HCT116 (cell line): ENCODE data around the gene ENKD1. TPM values are rescaled to one million over a fixed set of nuclear protein-coding genes. Genes with fewer than 3 reads are reported as not detected.

ENCODE experiments used
- ATAC-seq: fragments of 200-7000 bp; cut with Tn5 transposase; 2 replicates; pipeline ENCODE4 v1.9.1; 2020; ENCODE audit warnings: mild to moderate bottlenecking, moderate library complexity
- BruUV-seq: library from RNA; stranded (reverse); fragments of 400-500 nt; replicated peaks from 2 replicates; lab custom pipeline; 2021; lab: Mats Ljungman, UMichigan
- CTCF ChIA-PET: fragments of 300-600 bp; sonication (Branson Sonifier 250); formaldehyde crosslinking; loops from one replicate; lab custom pipeline; 2021; ENCODE audit warnings: antibody characterized with exemption; lab: Charles Lee
- POLR2A ChIA-PET: fragments of 300-600, 350-600 bp; sonication (Branson Sonifier 250); formaldehyde crosslinking; loops from one replicate; lab custom pipeline; 2021; ENCODE audit warnings: antibody characterized with exemption; lab: Charles Lee
- RAD21 ChIA-PET, 2 experiments: fragments of 300-600 bp; sonication (Branson Sonifier 250); formaldehyde crosslinking; loops; one replicate each; lab custom pipeline; 2023; ENCODE audit warnings: low total read pairs in 2 of 2; ENCODE audit not compliant: uncharacterized antibody in 2 of 2, unreplicated experiment in 2 of 2, low non-redundant PET in 1 of 2; lab: Charles Lee
- DNase-seq: peaks from one replicate; pipeline ENCODE4 v3.0.0-alpha.2; 2010; ENCODE audit warnings: low read depth, low spot score
- H2AFZ ChIP-seq: fragments of 200-600 bp; shearing (Covaris generic), sonication (generic); 2 replicates; pipeline ENCODE4 v1.6.1; 2017; ENCODE audit warnings: low read depth, mixed run types, mixed read lengths, antibody characterized with exemption, low read length; ENCODE audit not compliant: poor library complexity, severe bottlenecking
- H3K27ac ChIP-seq: 2 replicates; pipeline ENCODE4 v1.5.1; 2012; ENCODE audit warnings: low read depth, low read length
- H3K27me3 ChIP-seq: fragments of 200-600 bp; sonication (generic); 2 replicates; pipeline ENCODE4 v1.6.1; 2016; ENCODE audit warnings: mixed run types, low read length, mixed read lengths; ENCODE audit not compliant: insufficient read depth
- H3K36me3 ChIP-seq, 2 experiments: fragments of 200-500 bp in 1 of 2; fragments of 200-600 bp in 1 of 2; sonication (Bioruptor generic) in 1 of 2; sonication (generic) in 1 of 2; 2 replicates each; pipeline versions ENCODE4 v1.5.1 to v1.6.1; 2014 to 2016; ENCODE audit warnings: low read length in 2 of 2, inconsistent platforms in 1 of 2, mixed read lengths in 1 of 2, mixed run types in 1 of 2; ENCODE audit not compliant: insufficient read depth in 2 of 2, control insufficient read depth in 1 of 2
- H3K4me1 ChIP-seq, 2 experiments: fragments of 200-600 bp in 1 of 2; sonication (generic) in 1 of 2; 2 replicates each; pipeline versions ENCODE4 v1.5.1 to v1.6.1; 2012 to 2017; ENCODE audit warnings: low read length in 2 of 2, inconsistent platforms in 1 of 2, mild to moderate bottlenecking in 1 of 2, mixed read lengths in 1 of 2, mixed run types in 1 of 2, moderate library complexity in 1 of 2; ENCODE audit not compliant: insufficient read depth in 2 of 2, control insufficient read depth in 1 of 2
- H3K4me2 ChIP-seq: fragments of 200-600 bp; sonication (generic); 2 replicates; pipeline ENCODE4 v1.6.1; 2017; ENCODE audit warnings: mixed run types, low read length, mixed read lengths
- H3K4me3 ChIP-seq, 2 experiments: fragments of 200-600 bp in 1 of 2; sonication (generic) in 1 of 2; replicated peaks in 1 of 2; 2 replicates each; pipeline ENCODE4 v1.5.1; 2011 to 2016; ENCODE audit warnings: low read length in 2 of 2, control low read depth in 1 of 2, low read depth in 1 of 2, mild to moderate bottlenecking in 1 of 2, mixed read lengths in 1 of 2, mixed run types in 1 of 2
- H3K79me2 ChIP-seq: fragments of 200-600 bp; sonication (generic); 2 replicates; pipeline ENCODE4 v1.6.1; 2017; ENCODE audit warnings: mild to moderate bottlenecking, mixed run types, low read length, moderate library complexity, mixed read lengths; ENCODE audit not compliant: insufficient read depth
- H3K9ac ChIP-seq: fragments of 200-600 bp; sonication (generic); 2 replicates; pipeline ENCODE4 v1.6.1; 2016; ENCODE audit warnings: low read length, mixed read lengths
- H3K9me2 ChIP-seq: fragments of 200-600 bp; sonication (generic), shearing (Covaris generic); 2 replicates; pipeline ENCODE4 v1.6.1; 2017; ENCODE audit warnings: mixed run types, mild to moderate bottlenecking, moderate library complexity; ENCODE audit not compliant: insufficient read depth
- H3K9me3 ChIP-seq, 2 experiments: fragments of 200-500 bp in 1 of 2; fragments of 200-600 bp in 1 of 2; sonication (Bioruptor generic) in 1 of 2; sonication (generic) in 1 of 2; 2 replicates each; pipeline ENCODE4 v1.6.1; 2014 to 2017; ENCODE audit warnings: low read length in 2 of 2, mixed read lengths in 2 of 2, inconsistent platforms in 1 of 2, low read depth in 1 of 2, mild to moderate bottlenecking in 1 of 2, mixed run types in 1 of 2, moderate library complexity in 1 of 2; ENCODE audit not compliant: control insufficient read depth in 1 of 2, insufficient read depth in 1 of 2
- H4K20me1 ChIP-seq: fragments of 200-600 bp; sonication (generic), shearing (Covaris generic); 2 replicates; pipeline ENCODE4 v1.6.1; 2017; ENCODE audit warnings: mixed run types, mild to moderate bottlenecking, moderate library complexity; ENCODE audit not compliant: insufficient read depth
- CEBPB ChIP-seq: IDR thresholded peaks from 2 replicates; pipeline ENCODE4 v1.6.1; 2012; ENCODE audit warnings: low read depth
- EZH2 ChIP-seq: fragments of 200-600 bp; sonication (generic); IDR thresholded peaks from 2 replicates; pipeline ENCODE4 v1.6.1; 2017; ENCODE audit warnings: antibody characterized with exemption, mixed run types
- EZH2phosphoT487 ChIP-seq: fragments of 200-600 bp; IDR thresholded peaks from 2 replicates; pipeline ENCODE4 v1.6.1; 2018; ENCODE audit warnings: antibody characterized with exemption, borderline replicate concordance
- JUND ChIP-seq: IDR thresholded peaks from 2 replicates; pipeline ENCODE4 v1.6.1; 2012
- RAD21 ChIP-seq: IDR thresholded peaks from 2 replicates; pipeline ENCODE4 v1.6.1; 2012; ENCODE audit warnings: low read depth, mild to moderate bottlenecking
- REST ChIP-seq: IDR thresholded peaks from 2 replicates; pipeline ENCODE4 v1.6.1; 2012; ENCODE audit warnings: low read depth
- SIN3A ChIP-seq: IDR thresholded peaks from 2 replicates; pipeline ENCODE4 v1.6.1; 2012; ENCODE audit warnings: low read depth
- TCF7L2 ChIP-seq: IDR thresholded peaks from 2 replicates; pipeline ENCODE4 v1.7.0; 2011; ENCODE audit warnings: borderline replicate concordance, inconsistent platforms; ENCODE audit not compliant: insufficient read depth, insufficient read length; ENCODE audit errors: extremely low read depth
- ZBTB33 ChIP-seq: IDR thresholded peaks from 2 replicates; pipeline ENCODE4 v1.6.1; 2011; ENCODE audit warnings: mild to moderate bottlenecking, low read length, moderate library complexity; ENCODE audit not compliant: insufficient replicate concordance; ENCODE audit errors: extremely low read depth
- ZFX ChIP-seq: fragments of 450-650 bp; IDR thresholded peaks from 2 replicates; pipeline ENCODE4 v1.6.1; 2017
- ZNF274 ChIP-seq: fragments of 200-500 bp; sonication (Bioruptor generic); IDR thresholded peaks from 2 replicates; pipeline ENCODE4 v1.6.1; 2014; ENCODE audit warnings: mild to moderate bottlenecking, low read depth, low read length, inconsistent platforms
- intact Hi-C: fragments of 100-400 bp; cut with micrococcal nuclease; formaldehyde crosslinking; loops from 2 replicates; pipeline ENCODE4 v1.10.0; 2022
- total RNA-seq: library from RNA; stranded (reverse); gene quantifications from one replicate; pipeline ENCODE4 v1.2.1, GENCODE V29; 2021; ENCODE audit not compliant: unreplicated experiment
- TF ChIP-seq, protein P1 (sequence below): IDR thresholded peaks from 2 replicates; pipeline ENCODE4 v1.6.1; 2012

ENKD1 gene
- total RNA-seq, 1 experiment from 2014 or later: 16.8 TPM

DNA sequence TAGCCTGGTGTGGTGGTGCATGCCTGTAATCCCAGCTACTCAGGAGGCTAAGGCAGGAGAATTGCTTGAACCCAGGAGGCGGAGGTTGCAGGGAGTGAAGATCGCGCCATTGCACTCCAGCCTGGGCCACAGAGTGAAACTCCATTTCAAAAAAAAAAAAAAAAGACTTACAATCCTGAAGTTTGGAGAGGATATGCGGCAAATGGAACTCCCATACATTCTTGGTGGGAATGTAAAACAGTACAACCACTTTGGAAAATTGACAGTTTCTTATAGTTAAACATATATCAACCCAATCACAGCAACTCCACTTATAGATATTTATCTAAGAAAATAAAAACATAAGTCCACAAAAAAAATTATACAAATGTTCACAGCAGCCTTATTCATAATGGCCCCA is 40.7 kb upstream of the ENKD1 start:
- no peak overlapping the region for H3K9ac ChIP-seq
- no peak overlapping the region for H2AFZ ChIP-seq
- H3K9me3 ChIP-seq: no peaks in the 10 kb centered on the region
- no peak for ATAC-seq
- intact Hi-C loops: no loop called here
- CTCF ChIA-PET: no interaction called here
- H3K79me2 ChIP-seq: peaks cover 61% of the 10 kb centered on the region
- POLR2A ChIA-PET: interaction anchor here (1.0 kb wide), 1 partner anchor 8 kb away, joined by 3 read pairs; no protein-coding TSS in a partner anchor
- BruUV-seq: no TSS peak
- H3K27ac ChIP-seq: no peak overlapping the region
- no peak overlapping the region for H3K4me3 ChIP-seq
- no peaks in the 10 kb centered on the region for H3K36me3 ChIP-seq
- no peaks in the 10 kb centered on the region for H3K9me2 ChIP-seq
- H3K4me1 ChIP-seq: no peaks in the 10 kb centered on the region
- no peak overlapping the region for H3K4me2 ChIP-seq
- DNase-seq: no peak
- H4K20me1 ChIP-seq: 0 out of 2 replicates have a peak, but pooled peaks cover 3% of the 10 kb centered on the region
- RAD21 ChIA-PET: no interaction called here
- H3K27me3 ChIP-seq: no peaks in the 10 kb centered on the region
- no peak for TF ChIP-seq CEBPB
- TF ChIP-seq EZH2: no peak
- no peak for TF ChIP-seq REST

DNA sequence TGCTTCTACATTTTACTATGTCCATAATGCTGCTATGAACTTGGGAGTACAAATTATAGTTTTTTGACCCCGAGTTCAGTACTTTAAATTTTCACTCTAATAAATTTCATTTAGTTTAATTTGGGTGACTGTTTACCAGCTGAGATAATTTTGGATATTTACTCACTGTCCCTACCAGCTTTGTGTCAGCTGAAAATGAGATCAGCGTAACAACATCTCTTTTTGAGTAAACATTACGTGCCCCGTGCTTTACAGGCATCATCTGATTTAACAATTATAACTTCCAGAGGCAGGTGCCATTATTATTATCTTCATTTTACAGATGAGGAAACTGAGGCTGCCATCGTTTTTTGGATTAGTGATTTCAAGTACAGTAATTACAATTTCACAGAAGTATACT is 37.6 kb upstream of the ENKD1 start:
- peaks cover 0 to 2% of the 10 kb centered on the region in 2 experiments; a peak in 1 of 4 replicates for H3K9me3 ChIP-seq
- 0 out of 2 replicates have a peak, but pooled peaks cover under 1% of the 10 kb centered on the region for H4K20me1 ChIP-seq
- BruUV-seq: no TSS peak
- no peaks in the 10 kb centered on the region for H3K36me3 ChIP-seq
- no peak overlapping the region for H3K9ac ChIP-seq
- no peaks in the 10 kb centered on the region for H3K4me1 ChIP-seq
- ATAC-seq: no peak
- RAD21 ChIA-PET: no interaction called here
- H3K27ac ChIP-seq: no peak overlapping the region
- POLR2A ChIA-PET: no interaction called here
- H3K27me3 ChIP-seq: no peaks in the 10 kb centered on the region
- DNase-seq: no peak
- H3K9me2 ChIP-seq: no peaks in the 10 kb centered on the region
- H3K4me2 ChIP-seq: no peak overlapping the region
- intact Hi-C loops: no loop called here
- peaks cover 58% of the 10 kb centered on the region for H3K79me2 ChIP-seq
- no peak overlapping the region for H3K4me3 ChIP-seq
- H2AFZ ChIP-seq: no peak overlapping the region
- CTCF ChIA-PET: no interaction called here
- no peak for TF ChIP-seq EZH2phosphoT487
- TF ChIP-seq CEBPB: no peak
- no peak for TF ChIP-seq JUND
- no peak for TF ChIP-seq ZNF274
- no peak for TF ChIP-seq SIN3A
- TF ChIP-seq RAD21: no peak
- no peak for TF ChIP-seq ZFX
- TF ChIP-seq TCF7L2: no peak
- TF ChIP-seq, protein P1, sequence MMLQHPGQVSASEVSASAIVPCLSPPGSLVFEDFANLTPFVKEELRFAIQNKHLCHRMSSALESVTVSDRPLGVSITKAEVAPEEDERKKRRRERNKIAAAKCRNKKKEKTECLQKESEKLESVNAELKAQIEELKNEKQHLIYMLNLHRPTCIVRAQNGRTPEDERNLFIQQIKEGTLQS: no peak
- no peak for TF ChIP-seq ZBTB33
